Activated CD4-positive, alpha-beta memory T cell treated with anti-CD3 and anti-CD28 coated beads, Interleukin-2, amount 10 ng/mL, durations not matched to agents 7 days and 5 days (primary cell): ENCODE measurements around the gene VAT1. TPM values are rescaled to one million over a fixed set of nuclear protein-coding genes. Genes with fewer than 3 reads are reported as not detected.
"Not testable (repeated sequence)": the region's sequence is repeated elsewhere in the genome, so short reads cannot be mapped to it uniquely, and the experiment has no call there.

Source experiments
- CTCF ChIA-PET: fragments of 350-600 bp; sonication (Branson Sonifier 250); formaldehyde crosslinking; loops from one replicate; lab custom pipeline; 2021; ENCODE audit warnings: antibody characterized with exemption, inconsistent platforms; lab: Charles Lee
- POLR2A ChIA-PET: fragments of 350-600 bp; sonication (Branson Sonifier 250); formaldehyde crosslinking; loops from one replicate; lab custom pipeline; 2021; ENCODE audit warnings: antibody characterized with exemption; lab: Charles Lee
- DNase-seq: peaks from one replicate; pipeline ENCODE4 v3.0.0-alpha.2; 2020
- H3K27ac Mint-ChIP-seq: one replicate; pipeline ENCODE4 v1.8.0; 2021; ENCODE audit warnings: mild to moderate bottlenecking, mixed read lengths
- H3K27me3 Mint-ChIP-seq: one replicate; pipeline ENCODE4 v1.8.0; 2021; ENCODE audit warnings: mixed read lengths
- H3K36me3 Mint-ChIP-seq: one replicate; pipeline ENCODE4 v1.8.0; 2021; ENCODE audit warnings: low read depth, mixed read lengths
- H3K4me1 Mint-ChIP-seq: one replicate; pipeline ENCODE4 v1.8.0; 2021; ENCODE audit warnings: mixed read lengths
- H3K4me3 Mint-ChIP-seq: one replicate; pipeline ENCODE4 v1.8.0; 2021; ENCODE audit warnings: mild to moderate bottlenecking, mixed read lengths
- H3K9me3 Mint-ChIP-seq: one replicate; pipeline ENCODE4 v1.8.0; 2021; ENCODE audit warnings: mixed read lengths
- total RNA-seq, 2 experiments: library from RNA; stranded (reverse); gene quantifications; one replicate each; pipeline ENCODE4 v1.2.3, GENCODE V29; 2021

VAT1 gene
- 10 to 100 TPM; 15.0 to 16.6 TPM for total RNA-seq

DNA sequence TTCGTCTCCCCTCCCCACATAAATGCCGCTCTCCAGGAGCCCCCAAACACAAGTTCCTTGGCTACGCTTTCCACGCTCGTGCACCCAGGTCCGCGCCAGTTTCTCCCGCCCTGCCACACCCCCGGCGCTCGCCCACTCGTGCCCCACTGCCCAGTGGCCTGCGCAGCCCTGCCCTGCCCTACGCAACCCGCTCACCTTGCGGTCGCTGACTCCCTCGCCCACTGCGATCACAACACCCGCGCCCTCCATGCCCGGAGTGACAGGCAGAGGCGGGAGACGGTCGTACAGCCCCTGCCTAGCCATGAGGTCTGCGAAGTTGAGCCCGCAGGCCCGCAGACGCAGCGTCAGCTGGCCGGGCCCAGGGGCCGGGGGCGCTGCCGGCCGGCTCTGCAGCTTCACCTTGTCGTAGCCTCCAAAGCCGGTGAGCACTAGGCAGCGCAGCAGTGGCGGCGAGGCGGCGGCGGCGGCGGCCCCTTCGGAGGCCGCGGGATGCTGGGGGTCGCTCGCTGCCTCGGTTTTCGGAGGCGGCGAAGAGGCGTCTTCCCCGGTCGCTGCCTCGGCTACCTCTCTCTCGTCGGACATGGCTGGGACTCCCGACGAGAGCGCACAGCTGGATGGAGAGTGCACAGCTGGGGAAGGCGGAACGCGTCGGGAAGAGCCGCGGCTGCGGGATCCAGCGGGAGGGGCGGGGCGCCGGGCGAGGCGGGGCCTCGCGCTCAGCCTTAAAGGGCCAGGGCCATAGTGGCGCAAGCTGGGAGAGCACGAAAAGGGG, at the start of gene VAT1:
VAT1 (minus strand) TSS at position 645 of the 772 bp plus-strand sequence; CDS start at position 582, 63 bp downstream.
- ChIA-PET CTCF (interaction anchor here (1.7 kb wide), 1 partner anchor 15 kb away, joined by 3 read pairs; the partner anchor contains the start of gene IFI35), POLR2A (interaction anchor here (1.0 to 3.0 kb wide), 6 partner anchors 15 to 339 kb away, joined by 3 to 22 read pairs (median 4); partner anchors contain the start of genes IFI35 and RPL27)
- H3K27me3 Mint-ChIP-seq = peaks cover 20% of the 10 kb centered on the region
- H3K9me3 Mint-ChIP-seq = no peaks in the 10 kb centered on the region
- H3K27ac Mint-ChIP-seq = no peak within 1 kb of the TSS
- peak within 1 kb of the TSS; percentile 77 for H3K4me3 Mint-ChIP-seq
- H3K4me1 Mint-ChIP-seq = peaks cover 40% of the 10 kb centered on the region
- DNase-seq = peak; percentile 64
- no peaks in the 10 kb centered on the region for H3K36me3 Mint-ChIP-seq

DNA sequence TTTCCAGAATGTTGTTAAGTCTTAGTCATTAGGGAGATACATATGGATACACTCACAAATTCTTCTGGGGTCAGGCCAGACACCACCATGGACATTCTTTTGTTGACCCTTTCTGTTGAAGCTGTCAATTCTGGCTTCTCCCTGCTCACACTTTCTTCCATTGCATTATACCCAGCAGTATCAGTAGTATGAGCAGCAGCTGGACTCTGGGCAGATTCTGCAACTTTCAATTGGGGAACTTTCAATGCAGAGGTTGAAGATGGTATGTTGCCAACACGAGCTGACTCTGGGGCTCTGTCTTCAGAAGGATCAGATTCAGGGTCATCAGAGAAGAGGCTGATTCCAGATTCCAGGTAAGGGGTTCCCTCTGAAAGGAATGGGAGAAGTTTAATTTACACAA, 48.7 kb upstream of the VAT1 start:
- H3K36me3 Mint-ChIP-seq = peaks cover 47% of the 10 kb centered on the region
- no peaks in the 10 kb centered on the region for H3K9me3 Mint-ChIP-seq
- H3K27ac Mint-ChIP-seq = no peak overlapping the region
- CTCF ChIA-PET = interaction anchor here (0.6 kb wide), 1 partner anchor 840 kb away, joined by 5 read pairs; no protein-coding TSS in a partner anchor
- no peaks in the 10 kb centered on the region for H3K4me1 Mint-ChIP-seq
- no peak overlapping the region for H3K4me3 Mint-ChIP-seq
- POLR2A ChIA-PET = no interaction called here
- H3K27me3 Mint-ChIP-seq = no peaks in the 10 kb centered on the region
- DNase-seq = no peak

GRCh38 chr17:43070257-43070656, 48.1 kb upstream of the VAT1 start:
- no peaks in the 10 kb centered on the region for H3K9me3 Mint-ChIP-seq

GRCh38 chr17:43069368-43069898, 47.2 kb upstream of the VAT1 start:
- Mint-ChIP-seq H3K4me1 (no peaks in the 10 kb centered on the region), H3K27me3 (no peaks in the 10 kb centered on the region), H3K9me3 (no peaks in the 10 kb centered on the region), H3K4me3 (no peak overlapping the region), H3K27ac (no peak overlapping the region), H3K36me3 (peaks cover 41% of the 10 kb centered on the region)
- POLR2A ChIA-PET = interaction anchor here (1.0 kb wide), 1 partner anchor 12 kb away, joined by 3 read pairs; no protein-coding TSS in a partner anchor
- no peak for DNase-seq
- CTCF ChIA-PET = interaction anchor here (1.3 kb wide), 1 partner anchor 22 kb away, joined by 3 read pairs; no protein-coding TSS in a partner anchor

More at GRCh38 chr17:43070257-43070656, 48.1 kb upstream of the VAT1 start:
- no peak for DNase-seq
- no peaks in the 10 kb centered on the region for H3K27me3 Mint-ChIP-seq
- ChIA-PET CTCF (interaction anchor here (0.6 kb wide), 1 partner anchor 840 kb away, joined by 5 read pairs; no protein-coding TSS in a partner anchor), POLR2A (no interaction called here)
- no peaks in the 10 kb centered on the region for H3K4me1 Mint-ChIP-seq
- H3K27ac Mint-ChIP-seq = no peak overlapping the region
- peaks cover 45% of the 10 kb centered on the region for H3K36me3 Mint-ChIP-seq
- no peak overlapping the region for H3K4me3 Mint-ChIP-seq

GRCh38 chr17:43068570-43069367, 46.6 kb upstream of the VAT1 start:
- Mint-ChIP-seq H3K4me1 (no peaks in the 10 kb centered on the region), H3K9me3 (no peaks in the 10 kb centered on the region), H3K36me3 (peaks cover 36% of the 10 kb centered on the region), H3K27ac (no peak overlapping the region), H3K27me3 (no peaks in the 10 kb centered on the region), H3K4me3 (no peak overlapping the region)
- ChIA-PET POLR2A (interaction anchor here (1.0 kb wide), 1 partner anchor 13 kb away, joined by 3 read pairs; no protein-coding TSS in a partner anchor), CTCF (interaction anchor here (1.3 kb wide), 1 partner anchor 23 kb away, joined by 3 read pairs; no protein-coding TSS in a partner anchor)
- no peak for DNase-seq

DNA sequence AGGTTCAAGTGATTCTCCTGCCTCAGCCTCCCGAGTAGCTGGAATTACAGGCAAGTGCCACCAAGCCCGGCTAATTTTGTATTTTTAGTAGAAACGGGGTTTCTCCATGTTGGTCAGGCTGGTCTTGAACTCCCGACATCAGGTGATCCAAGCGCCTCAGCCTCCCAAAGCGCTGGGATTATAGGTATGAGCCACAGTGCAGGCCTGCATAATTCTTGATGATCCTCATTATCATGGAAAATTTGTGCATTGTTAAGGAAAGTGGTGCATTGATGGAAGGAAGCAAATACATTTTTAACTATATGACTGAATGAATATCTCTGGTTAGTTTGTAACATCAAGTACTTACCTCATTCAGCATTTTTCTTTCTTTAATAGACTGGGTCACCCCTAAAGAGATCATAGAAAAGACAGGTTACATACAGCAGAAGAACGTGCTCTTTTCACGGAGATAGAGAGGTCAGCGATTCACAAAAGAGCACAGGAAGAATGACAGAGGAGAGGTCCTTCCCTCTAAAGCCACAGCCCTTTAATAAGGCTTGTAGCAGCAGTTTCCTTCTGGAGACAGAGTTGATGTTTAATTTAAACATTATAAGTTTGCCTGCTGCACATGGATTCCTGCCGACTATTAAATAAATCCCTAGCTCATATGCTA, 40.9 kb upstream of the VAT1 start:
- ChIA-PET POLR2A (no interaction called here), CTCF (no interaction called here)
- H3K27ac Mint-ChIP-seq = no peak overlapping the region
- no peaks in the 10 kb centered on the region for H3K4me1 Mint-ChIP-seq
- H3K27me3 Mint-ChIP-seq = no peaks in the 10 kb centered on the region
- H3K36me3 Mint-ChIP-seq = peaks cover 40% of the 10 kb centered on the region
- DNase-seq = no peak
- H3K4me3 Mint-ChIP-seq = no peak overlapping the region
- H3K9me3 Mint-ChIP-seq = no peaks in the 10 kb centered on the region

GRCh38 chr17:43056051-43056450, 33.9 kb upstream of the VAT1 start:
- Mint-ChIP-seq H3K4me1 (no peaks in the 10 kb centered on the region), H3K36me3 (peaks cover 49% of the 10 kb centered on the region), H3K27ac (no peak overlapping the region), H3K4me3 (no peak overlapping the region), H3K9me3 (no peaks in the 10 kb centered on the region), H3K27me3 (no peaks in the 10 kb centered on the region)
- no peak for DNase-seq
- ChIA-PET POLR2A (interaction anchor here (0.6 kb wide), 1 partner anchor 312 kb away, joined by 3 read pairs; no protein-coding TSS in a partner anchor), CTCF (interaction anchor here (0.6 kb wide), 1 partner anchor 76 kb away, joined by 3 read pairs; no protein-coding TSS in a partner anchor)

DNA sequence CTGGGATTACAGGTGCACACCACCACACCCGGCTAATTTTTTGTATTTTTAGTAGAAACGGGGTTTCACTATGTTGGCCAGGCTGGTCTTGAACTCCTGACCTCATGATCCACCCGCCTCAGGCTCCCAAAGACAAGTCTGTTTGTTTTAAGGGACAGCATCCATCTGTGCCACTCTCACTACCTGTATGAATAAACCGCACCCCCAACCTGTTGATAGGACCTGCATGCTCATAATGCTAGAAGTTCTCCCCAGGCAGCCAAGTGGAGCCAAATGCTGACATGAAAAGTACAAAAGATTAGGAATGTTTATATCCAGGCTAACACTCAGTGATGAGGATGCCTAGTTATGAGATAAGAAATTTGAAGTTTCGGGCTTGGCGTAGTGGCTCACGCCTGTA, 30.8 kb upstream of the VAT1 start:
- CTCF ChIA-PET, H3K27ac Mint-ChIP-seq, H3K4me3 Mint-ChIP-seq, H3K4me1 Mint-ChIP-seq, H3K9me3 Mint-ChIP-seq, DNase-seq, POLR2A ChIA-PET, H3K27me3 Mint-ChIP-seq: not testable (repeated sequence)
- H3K36me3 Mint-ChIP-seq = peaks cover 57% of the 10 kb centered on the region

DNA sequence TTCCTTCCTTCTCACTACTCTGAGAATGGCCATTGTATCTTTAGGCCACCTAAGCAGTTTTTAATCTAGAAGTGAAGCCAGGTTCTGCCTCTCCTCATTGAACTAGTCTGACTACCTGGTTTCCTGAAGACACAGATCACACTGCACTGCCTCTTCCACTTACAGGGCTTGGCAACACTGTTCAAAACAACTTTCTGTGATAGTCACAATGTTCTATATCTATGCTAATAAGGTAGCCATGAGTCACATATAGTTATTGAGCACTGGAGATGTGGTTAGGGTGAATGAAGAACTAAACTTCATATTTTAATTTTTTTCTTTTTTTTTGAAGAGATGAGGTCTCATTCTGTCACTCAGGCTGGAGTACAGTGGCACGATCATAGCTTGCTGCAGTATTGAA, 29.8 kb upstream of the VAT1 start:
- Mint-ChIP-seq H3K4me1 (no peaks in the 10 kb centered on the region), H3K27ac (no peak overlapping the region), H3K27me3 (no peaks in the 10 kb centered on the region), H3K4me3 (no peak overlapping the region), H3K36me3 (peaks cover 63% of the 10 kb centered on the region), H3K9me3 (no peaks in the 10 kb centered on the region)
- CTCF ChIA-PET = no interaction called here
- POLR2A ChIA-PET = no interaction called here
- DNase-seq = no peak

- H3K4me1 Mint-ChIP-seq = no peaks in the 10 kb centered on the region
- H3K9me3 Mint-ChIP-seq = no peaks in the 10 kb centered on the region
- CTCF ChIA-PET = no interaction called here
- H3K36me3 Mint-ChIP-seq = peaks cover 41% of the 10 kb centered on the region
- no peak for DNase-seq
- no peak overlapping the region for H3K27ac Mint-ChIP-seq
- no peak overlapping the region for H3K4me3 Mint-ChIP-seq
- POLR2A ChIA-PET = no interaction called here
- H3K27me3 Mint-ChIP-seq = no peaks in the 10 kb centered on the region
Observed at GRCh38 chr17:43044024-43044423, 21.8 kb upstream of the VAT1 start.

DNA sequence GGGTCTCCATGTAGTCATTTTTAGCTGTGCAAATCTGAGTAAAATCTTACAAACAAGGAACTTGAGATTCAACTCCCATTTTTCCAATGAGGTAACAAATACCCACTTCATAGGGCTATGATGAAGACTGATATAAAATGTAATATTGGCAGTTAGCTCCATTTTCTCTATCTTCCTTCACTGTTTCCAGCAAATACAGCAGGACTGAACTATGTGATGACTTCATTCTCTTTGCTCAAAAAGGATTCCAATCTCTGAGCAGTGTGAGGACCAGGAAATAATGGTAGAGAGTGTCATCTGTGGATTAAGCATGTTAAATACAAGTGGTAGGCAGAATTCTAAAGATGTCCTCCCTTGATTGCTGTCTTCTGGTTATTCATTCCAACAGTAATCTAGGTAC, 21.1 kb upstream of the VAT1 start:
- CTCF ChIA-PET = no interaction called here
- no peak for DNase-seq
- Mint-ChIP-seq H3K4me3 (no peak overlapping the region), H3K4me1 (no peaks in the 10 kb centered on the region), H3K9me3 (no peaks in the 10 kb centered on the region), H3K27me3 (no peaks in the 10 kb centered on the region), H3K36me3 (peaks cover 38% of the 10 kb centered on the region), H3K27ac (no peak overlapping the region)
- POLR2A ChIA-PET = interaction anchor here (1.5 kb wide), 1 partner anchor 37 kb away, joined by 3 read pairs; the partner anchor contains the start of gene IFI35

- DNase-seq = no peak
- CTCF ChIA-PET = no interaction called here
- Mint-ChIP-seq H3K36me3 (peaks cover 32% of the 10 kb centered on the region), H3K27me3 (no peaks in the 10 kb centered on the region), H3K4me3 (no peak overlapping the region), H3K4me1 (no peaks in the 10 kb centered on the region), H3K27ac (no peak overlapping the region), H3K9me3 (no peaks in the 10 kb centered on the region)
- POLR2A ChIA-PET = interaction anchor here (1.5 to 1.7 kb wide), 2 partner anchors 36 to 43 kb away, joined by 3 to 4 read pairs; partner anchors contain the start of gene IFI35
Observed at GRCh38 chr17:43042025-43042628, 19.9 kb upstream of the VAT1 start.
